Gastroesophageal sphincter (tissue), 4 donors: ENCODE results near the gene PRUNE2. TPM values are rescaled to one million over a fixed set of nuclear protein-coding genes. Genes with fewer than 3 reads are reported as not detected.

Experiments used
- ATAC-seq: fragments of 150-250 bp; one replicate; pipeline ENCODE4 v1.9.1; 2016; ENCODE audit warnings: mild to moderate bottlenecking, moderate library complexity
- H3K27ac ChIP-seq, 4 donors: fragments of 200-600 bp; sonication (generic) in 3 of 4; 1 replicate in 3 of 4; 2 replicates in 1 of 4; pipeline ENCODE4 v1.5.1; 2016 to 2019
- H3K27me3 ChIP-seq: fragments of 200-600 bp; sonication (generic); one replicate; pipeline ENCODE4 v1.5.1; 2019
- H3K36me3 ChIP-seq, 2 donors: fragments of 200-600 bp; sonication (generic); one replicate each; pipeline ENCODE4 v1.5.1; 2019; ENCODE audit warnings: control low read depth in 1 of 2
- H3K4me1 ChIP-seq, 3 donors: fragments of 200-600 bp; sonication (generic); 1 replicate in 2 of 3; 2 replicates in 1 of 3; pipeline ENCODE4 v1.5.1; 2016 to 2019; ENCODE audit warnings: control low read depth in 2 of 3
- H3K4me3 ChIP-seq, 2 donors: fragments of 200-600 bp; sonication (generic); one replicate each; pipeline ENCODE4 v1.5.1; 2019; ENCODE audit warnings: mild to moderate bottlenecking in 1 of 2, moderate library complexity in 1 of 2
- H3K9me3 ChIP-seq, 3 donors: fragments of 200-600 bp; sonication (generic); one replicate each; pipeline ENCODE4 v1.5.1; 2017 to 2019; ENCODE audit warnings: control low read depth in 2 of 3
- CTCF ChIP-seq, 4 experiments: fragments of 200-600 bp in 2 of 4; fragments of 450-650 bp in 2 of 4; sonication (generic) in 1 of 4; IDR thresholded peaks; one replicate each; pipeline ENCODE4 v1.5.1; 2017 to 2019; ENCODE audit warnings: antibody characterized with exemption in 4 of 4, mild to moderate bottlenecking in 2 of 4, moderate library complexity in 2 of 4
- EP300 ChIP-seq: sonication (generic); formaldehyde crosslinking; IDR thresholded peaks from one replicate; pipeline ENCODE4 v1.6.1; 2017; ENCODE audit warnings: antibody characterized with exemption, mild to moderate bottlenecking
- POLR2A ChIP-seq, 2 donors: fragments of 450-650 bp; IDR thresholded peaks; one replicate each; pipeline ENCODE4 v1.6.1; 2017; ENCODE audit warnings: antibody characterized with exemption in 2 of 2, mild to moderate bottlenecking in 2 of 2, moderate library complexity in 1 of 2
- POLR2AphosphoS5 ChIP-seq: sonication (generic); formaldehyde crosslinking; IDR thresholded peaks from one replicate; pipeline ENCODE4 v1.6.1; 2017; ENCODE audit warnings: antibody characterized with exemption
- WGBS, 2 donors: methylation state at CpG; one replicate each; pipeline ENCODE4 v1.1.5; 2018; ENCODE audit warnings: low coverage in 1 of 2; 5-methylcytosine and 5-hydroxymethylcytosine counted together
- total RNA-seq, 4 donors: library from RNA; depleted of rRNA; stranded (reverse); fragments of >200 nt; gene quantifications; one replicate each; pipeline ENCODE4 v1.1.0, GENCODE V29; 2016

PRUNE2 gene
- total RNA-seq, 4 donors from 2014 or later, result 561 to 930 (median 763) TPM

- no peak overlapping the region for H3K27ac ChIP-seq
- whole genome bisulfite sequencing, 2 donors, result 31 to 35% methylated on average over 2 to 3 of the region's 3 CpGs
- no peaks in the 10 kb centered on the region for H3K9me3 ChIP-seq
- no peaks in the 10 kb centered on the region for H3K36me3 ChIP-seq
- H3K27me3 ChIP-seq, result no peaks in the 10 kb centered on the region
- TF ChIP-seq POLR2AphosphoS5, result no peak
- no peak for TF ChIP-seq POLR2A (IDR thresholded peaks at IDR 0.05)
- no peak for TF ChIP-seq CTCF (IDR thresholded peaks at IDR 0.05)
- TF ChIP-seq EP300, result no peak
- H3K4me3 ChIP-seq, result no peak overlapping the region
- peaks cover 0 to 15% (median 0%) of the 10 kb centered on the region in 3 donors for H3K4me1 ChIP-seq
- no peak for ATAC-seq
These were observed 173.5 kb downstream of the PRUNE2 start for GRCh38 chr9:76732341-76732958.

- H3K36me3 ChIP-seq, result peaks cover 0 to under 1% of the 10 kb centered on the region in 2 donors
- no peaks in the 10 kb centered on the region for H3K9me3 ChIP-seq
- 85 to 92% methylated on average over 3 to 5 of the region's 6 CpGs for WGBS, 2 donors
- H3K4me1 ChIP-seq, result peaks cover 0 to 31% (median 0%) of the 10 kb centered on the region in 3 donors
- H3K4me3 ChIP-seq, result no peak overlapping the region
- ATAC-seq, result no peak
- TF ChIP-seq EP300 (no peak), CTCF (IDR thresholded peaks at IDR 0.05) (no peak), POLR2AphosphoS5 (no peak), POLR2A (IDR thresholded peaks at IDR 0.05) (no peak)
- no peak overlapping the region for H3K27ac ChIP-seq
- H3K27me3 ChIP-seq, result no peaks in the 10 kb centered on the region
These were observed 175.1 kb downstream of the PRUNE2 start for GRCh38 chr9:76730801-76731200.

- Histone ChIP-seq H3K4me3 (no peak overlapping the region), H3K27me3 (no peaks in the 10 kb centered on the region), H3K36me3 (peaks cover 0 to 7% of the 10 kb centered on the region in 2 donors), H3K27ac (no peak overlapping the region), H3K4me1 (peaks cover 0 to 37% (median 0%) of the 10 kb centered on the region in 3 donors), H3K9me3 (no peaks in the 10 kb centered on the region)
- TF ChIP-seq POLR2AphosphoS5 (no peak), POLR2A (IDR thresholded peaks at IDR 0.05) (no peak)
- WGBS, 2 donors, result 64 to 79% methylated on average over 3 of the region's 8 CpGs
- ATAC-seq, result no peak
These were observed 175.8 kb downstream of the PRUNE2 start for GRCh38 chr9:76729980-76730737.

GRCh38 chr9:76729116-76729515 lies 176.8 kb downstream of the PRUNE2 start:
- no peaks in the 10 kb centered on the region for H3K9me3 ChIP-seq
- TF ChIP-seq POLR2AphosphoS5, result no peak
- no peak for TF ChIP-seq POLR2A (IDR thresholded peaks at IDR 0.05)
- no peak for TF ChIP-seq EP300
- TF ChIP-seq CTCF (IDR thresholded peaks at IDR 0.05), result no peak
- WGBS, 2 donors, result 81 to 96% methylated on average over 3 of the region's 3 CpGs
- ATAC-seq, result no peak
- peaks cover 0 to 7% of the 10 kb centered on the region in 2 donors for H3K36me3 ChIP-seq
- H3K4me3 ChIP-seq, result no peak overlapping the region
- no peaks in the 10 kb centered on the region for H3K27me3 ChIP-seq
- peaks cover 0 to 37% (median 0%) of the 10 kb centered on the region in 3 donors for H3K4me1 ChIP-seq
- H3K27ac ChIP-seq, result no peak overlapping the region

GRCh38 chr9:76725885-76726284 lies 180.0 kb downstream of the PRUNE2 start:
- Histone ChIP-seq H3K9me3 (no peaks in the 10 kb centered on the region), H3K27me3 (no peaks in the 10 kb centered on the region), H3K4me1 (peaks cover 0 to 37% (median 0%) of the 10 kb centered on the region in 3 donors), H3K4me3 (no peak overlapping the region), H3K27ac (no peak overlapping the region), H3K36me3 (peaks cover 0 to 7% of the 10 kb centered on the region in 2 donors)
- TF ChIP-seq CTCF (IDR thresholded peaks at IDR 0.05), result no peak
- no peak for TF ChIP-seq POLR2A (IDR thresholded peaks at IDR 0.05)
- TF ChIP-seq POLR2AphosphoS5, result no peak
- TF ChIP-seq EP300, result no peak
- ATAC-seq, result no peak
- 60% methylated on average over 3 of the region's 6 CpGs; no CpG with 5 or more reads in 1 of the 2 donors for WGBS, 2 donors
